H1 (cell line): Measurements from ENCODE around the gene TBC1D10A. TPM values are rescaled to one million over a fixed set of nuclear protein-coding genes. Genes with fewer than 3 reads are reported as not detected.

Experiments used
- KDM5A ChIP-seq: fragments of 200-600 bp; IDR thresholded peaks from 2 replicates; pipeline ENCODE4 v1.7.1; 2012; ENCODE audit warnings: mild to moderate bottlenecking, low read length, inconsistent platforms, mixed read lengths
- PHF8 ChIP-seq: fragments of 200-600 bp; sonication (generic); conservative IDR thresholded peaks from 2 replicates; pipeline ENCODE4 v1.7.1; 2012; ENCODE audit warnings: low read depth, mild to moderate bottlenecking, inconsistent platforms, low read length, moderate library complexity
- RXRA ChIP-seq: IDR thresholded peaks from 2 replicates; pipeline ENCODE4 v1.6.1; 2011; ENCODE audit warnings: low read depth, mild to moderate bottlenecking, low read length, moderate library complexity; ENCODE audit not compliant: insufficient read depth
- SUZ12 ChIP-seq: fragments of 200-600 bp; sonication (generic); IDR thresholded peaks from 2 replicates; pipeline ENCODE4 v1.6.1; 2012; ENCODE audit warnings: mild to moderate bottlenecking, inconsistent platforms, low read length, moderate library complexity, mixed read lengths
- ZNF274 ChIP-seq: IDR thresholded peaks from 2 replicates; pipeline ENCODE4 v1.7.0; 2012; ENCODE audit warnings: low read length, borderline replicate concordance; ENCODE audit errors: extremely low read depth
- polyA plus RNA-seq, 7 experiments: library from polyadenylated mRNA; depleted of rRNA in 3 of 7; stranded (reverse) in 5 of 7; unstranded in 2 of 7; fragments of >200 nt in 5 of 7; fragments of 200-250 nt in 2 of 7; gene quantifications; 1 replicate in 5 of 7; 2 replicates in 1 of 7; 4 replicates in 1 of 7; pipeline versions ENCODE4 v1.2.1 to v1.2.3, GENCODE V29; 2011 to 2013; ENCODE audit warnings: missing spikeins in 2 of 7, mixed read lengths in 2 of 7
- total RNA-seq: library from RNA; stranded (reverse); fragmentation: NEBNext Ultra II Directional; extraction: Animal tissue kit (Norgen Biotek cat#: 25700); gene quantifications from 2 replicates; pipeline ENCODE4 v1.2.1, GENCODE V29; 2021
- TF ChIP-seq, protein P1 (sequence below): IDR thresholded peaks from 2 replicates; pipeline ENCODE4 v1.6.1; 2012; ENCODE audit warnings: low read length, inconsistent platforms

TBC1D10A gene
- total and polyA plus RNA-seq, 2 of the 8 experiments (the other 6 are each of a cell fraction or from before 2014, with no cell fraction given), result 5.4 to 7.0 TPM

DNA sequence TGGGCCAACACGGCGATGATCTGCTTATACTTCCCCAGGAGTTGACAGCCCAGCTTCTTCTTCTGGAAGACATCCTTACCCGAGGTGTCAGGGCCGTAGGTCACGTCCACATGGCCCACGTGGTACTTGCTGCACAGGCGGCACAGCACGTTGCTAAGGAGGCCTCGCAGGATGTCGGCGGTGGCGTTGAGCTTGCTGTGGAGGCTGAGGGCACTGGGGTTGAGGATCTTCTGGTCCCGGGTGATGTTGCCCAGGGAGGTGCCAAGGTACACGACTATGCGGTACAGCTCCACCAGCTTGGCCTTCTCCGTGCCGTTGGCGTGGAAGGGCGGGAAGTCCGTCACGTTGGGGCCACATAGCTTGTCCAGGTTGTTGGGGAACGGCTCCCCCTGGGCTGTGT is 83.1 kb downstream of the TBC1D10A start (continued):
- TF ChIP-seq, protein P1, sequence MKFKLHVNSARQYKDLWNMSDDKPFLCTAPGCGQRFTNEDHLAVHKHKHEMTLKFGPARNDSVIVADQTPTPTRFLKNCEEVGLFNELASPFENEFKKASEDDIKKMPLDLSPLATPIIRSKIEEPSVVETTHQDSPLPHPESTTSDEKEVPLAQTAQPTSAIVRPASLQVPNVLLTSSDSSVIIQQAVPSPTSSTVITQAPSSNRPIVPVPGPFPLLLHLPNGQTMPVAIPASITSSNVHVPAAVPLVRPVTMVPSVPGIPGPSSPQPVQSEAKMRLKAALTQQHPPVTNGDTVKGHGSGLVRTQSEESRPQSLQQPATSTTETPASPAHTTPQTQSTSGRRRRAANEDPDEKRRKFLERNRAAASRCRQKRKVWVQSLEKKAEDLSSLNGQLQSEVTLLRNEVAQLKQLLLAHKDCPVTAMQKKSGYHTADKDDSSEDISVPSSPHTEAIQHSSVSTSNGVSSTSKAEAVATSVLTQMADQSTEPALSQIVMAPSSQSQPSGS, result no peak
- TF ChIP-seq ZNF274, result no peak
- TF ChIP-seq RXRA, result no peak
- TF ChIP-seq SUZ12, result no peak
- no peak for TF ChIP-seq PHF8
- no peak for TF ChIP-seq KDM5A

Other genes starting within 250 kb of the TBC1D10A start
- gene HORMAD2, start 246.5 kb downstream of the TBC1D10A start, total RNA-seq, result not detected in 2 replicates
- gene HORMAD2, start 246.5 kb downstream of the TBC1D10A start, polyA plus RNA-seq (2011; rRNA removed), result 0.03 TPM in 1 of 2 replicates, not detected in the other
- 3.3 and 3.5 TPM in 2 replicates for gene LIF, start 80.2 kb downstream of the TBC1D10A start, total RNA-seq
- gene LIF, start 80.2 kb downstream of the TBC1D10A start, polyA plus RNA-seq (2011; rRNA removed), result 3.3 and 4.1 TPM in 2 replicates
- gene OSM, start 60.1 kb downstream of the TBC1D10A start, total RNA-seq, result not detected in 2 replicates
- gene OSM, start 60.1 kb downstream of the TBC1D10A start, polyA plus RNA-seq (2011; rRNA removed), result not detected in 2 replicates
- 8.4 and 10.3 TPM in 2 replicates for gene CASTOR1, start 37.4 kb downstream of the TBC1D10A start, total RNA-seq
- gene CASTOR1, start 37.4 kb downstream of the TBC1D10A start, polyA plus RNA-seq (2011; rRNA removed), result 36.0 and 44.6 TPM in 2 replicates
- gene SF3A1, start 30.0 kb upstream of the TBC1D10A start, total RNA-seq, result 275 and 285 TPM in 2 replicates
- gene SF3A1, start 30.0 kb upstream of the TBC1D10A start, polyA plus RNA-seq (2011; rRNA removed), result 27.8 and 83.8 TPM in 2 replicates
- gene CCDC157, start 30.1 kb upstream of the TBC1D10A start, total RNA-seq, result 4.1 and 4.8 TPM in 2 replicates
- 8.4 and 9.4 TPM in 2 replicates for gene CCDC157, start 30.1 kb upstream of the TBC1D10A start, polyA plus RNA-seq (2011; rRNA removed)
- gene RNF215, start 60.5 kb upstream of the TBC1D10A start, total RNA-seq, result 15.3 and 19.0 TPM in 2 replicates
- 13.1 and 16.4 TPM in 2 replicates for gene RNF215, start 60.5 kb upstream of the TBC1D10A start, polyA plus RNA-seq (2011; rRNA removed)
- gene SEC14L2, start 70.1 kb upstream of the TBC1D10A start, total RNA-seq, result 2.8 and 4.3 TPM in 2 replicates
- 1.8 and 3.2 TPM in 2 replicates for gene SEC14L2, start 70.1 kb upstream of the TBC1D10A start, polyA plus RNA-seq (2011; rRNA removed)
- 59.8 and 66.4 TPM in 2 replicates for gene MTFP1, start 98.8 kb upstream of the TBC1D10A start, total RNA-seq
- gene MTFP1, start 98.8 kb upstream of the TBC1D10A start, polyA plus RNA-seq (2011; rRNA removed), result 98.8 and 120 TPM in 2 replicates
- gene SEC14L3, start 145.1 kb upstream of the TBC1D10A start, total RNA-seq, result not detected in 2 replicates
- gene SEC14L3, start 145.1 kb upstream of the TBC1D10A start, polyA plus RNA-seq (2011; rRNA removed), result not detected in 2 replicates
- gene SEC14L4, start 178.8 kb upstream of the TBC1D10A start, total RNA-seq, result 3.9 and 4.9 TPM in 2 replicates
- 2.6 and 2.9 TPM in 2 replicates for gene SEC14L4, start 178.8 kb upstream of the TBC1D10A start, polyA plus RNA-seq (2011; rRNA removed)
- 0.63 and 0.80 TPM in 2 replicates for gene SEC14L6, start 219.8 kb upstream of the TBC1D10A start, total RNA-seq
- gene SEC14L6, start 219.8 kb upstream of the TBC1D10A start, polyA plus RNA-seq (2011; rRNA removed), result 1.9 and 2.1 TPM in 2 replicates
- gene GAL3ST1, start 247.7 kb upstream of the TBC1D10A start, total RNA-seq, result 10.5 and 11.0 TPM in 2 replicates
- gene GAL3ST1, start 247.7 kb upstream of the TBC1D10A start, polyA plus RNA-seq (2011; rRNA removed), result 32.1 and 32.5 TPM in 2 replicates